B cell (primary cell): ENCODE results near the gene MT1A. TPM values are rescaled to one million over a fixed set of nuclear protein-coding genes. Genes with fewer than 3 reads are reported as not detected.

Source experiments
- ATAC-seq: fragments of 200-7000 bp; cut with Tn5 transposase; one replicate; pipeline ENCODE4 v1.10.0; 2021; ENCODE audit warnings: low read depth, mild to moderate bottlenecking, moderate number of reproducible peaks, moderate library complexity
- CTCF ChIA-PET: fragments of 350-600 bp; sonication (Branson Sonifier 250); formaldehyde crosslinking; loops from one replicate; lab custom pipeline; 2021; ENCODE audit warnings: antibody characterized with exemption, inconsistent platforms; lab: Charles Lee
- POLR2A ChIA-PET: fragments of 350-600 bp; sonication (Branson Sonifier 250); formaldehyde crosslinking; loops from one replicate; lab custom pipeline; 2021; ENCODE audit warnings: antibody characterized with exemption; lab: Charles Lee
- DNase-seq: peaks from one replicate; pipeline ENCODE4 v3.0.0; 2013
- H2AFZ ChIP-seq: 2 replicates; pipeline ENCODE4 v1.6.1; 2012; ENCODE audit warnings: mild to moderate bottlenecking, low read depth, low read length; ENCODE audit not compliant: insufficient read depth, poor library complexity, severe bottlenecking
- H3K27ac ChIP-seq, 2 donors: 1 replicate in 1 of 2; 2 replicates in 1 of 2; pipeline ENCODE4 v1.5.1; 2012 to 2013; ENCODE audit warnings: low read length in 2 of 2, mild to moderate bottlenecking in 2 of 2, moderate library complexity in 1 of 2
- H3K27me3 ChIP-seq, 4 experiments: fragments of 200-600 bp in 1 of 4; sonication (generic) in 1 of 4; replicated peaks in 1 of 4; 1 replicate in 2 of 4; 2 replicates in 2 of 4; pipeline versions ENCODE4 v1.6.1 to v1.7.0; 2013 to 2016; ENCODE audit warnings: low read length in 3 of 4, mild to moderate bottlenecking in 2 of 4, mixed read lengths in 1 of 4, moderate library complexity in 1 of 4; ENCODE audit not compliant: insufficient read depth in 4 of 4, control insufficient read depth in 3 of 4; ENCODE audit errors: control extremely low read depth in 1 of 4
- H3K36me3 ChIP-seq, 2 experiments: replicated peaks in 1 of 2; 1 replicate in 1 of 2; 2 replicates in 1 of 2; pipeline versions ENCODE4 v1.6.1 to v1.7.1; 2013; ENCODE audit warnings: low read length in 1 of 2; ENCODE audit not compliant: insufficient read depth in 2 of 2, control insufficient read depth in 1 of 2; ENCODE audit errors: control extremely low read depth in 1 of 2, extremely low read depth in 1 of 2
- H3K4me1 ChIP-seq, 2 donors: fragments of 200-600 bp in 1 of 2; sonication (generic) in 1 of 2; 1 replicate in 1 of 2; 2 replicates in 1 of 2; pipeline versions ENCODE4 v1.5.1 to v1.6.1; 2013 to 2017; ENCODE audit warnings: low read length in 2 of 2; ENCODE audit not compliant: control insufficient read depth in 2 of 2, insufficient read depth in 2 of 2
- H3K4me2 ChIP-seq: replicated peaks from 2 replicates; pipeline ENCODE3; 2012; ENCODE audit warnings: mild to moderate bottlenecking, low read depth, low read length; ENCODE audit not compliant: poor library complexity, severe bottlenecking
- H3K4me3 ChIP-seq, 5 experiments: fragments of 200-600 bp in 1 of 5; sonication (generic) in 1 of 5; 1 replicate in 3 of 5; 2 replicates in 2 of 5; pipeline versions ENCODE4 v1.5.1 to v1.7.0; 2011 to 2016; ENCODE audit warnings: low read length in 4 of 5, mild to moderate bottlenecking in 4 of 5, low read depth in 2 of 5, control low read depth in 1 of 5, moderate library complexity in 1 of 5; ENCODE audit not compliant: insufficient read depth in 1 of 5; ENCODE audit errors: control extremely low read depth in 1 of 5, extremely low read depth in 1 of 5
- H3K79me2 ChIP-seq: fragments of 200-600 bp; sonication (generic); one replicate; pipeline ENCODE4 v1.6.0; 2016; ENCODE audit warnings: low read length; ENCODE audit not compliant: control insufficient read depth, insufficient read depth
- H3K9ac ChIP-seq: fragments of 200-600 bp; sonication (generic); 2 replicates; pipeline ENCODE4 v1.6.1; 2017; ENCODE audit warnings: mild to moderate bottlenecking, low read length, moderate library complexity
- H3K9me3 ChIP-seq, 3 donors: one replicate each; pipeline versions ENCODE4 v1.6.1 to v1.7.1; 2013; ENCODE audit warnings: low read length in 2 of 3; ENCODE audit not compliant: control insufficient read depth in 2 of 3, insufficient read depth in 1 of 3; ENCODE audit errors: control extremely low read depth in 1 of 3
- H4K20me1 ChIP-seq: 2 replicates; pipeline ENCODE4 v1.6.0; 2012; ENCODE audit warnings: mild to moderate bottlenecking, low read length; ENCODE audit not compliant: insufficient read depth, control insufficient read depth, poor library complexity, severe bottlenecking
- H3K27ac Mint-ChIP-seq: one replicate; pipeline ENCODE4 v1.8.0; 2021; ENCODE audit warnings: mixed read lengths
- H3K27me3 Mint-ChIP-seq: one replicate; pipeline ENCODE4 v1.8.0; 2021; ENCODE audit warnings: mixed read lengths
- H3K4me1 Mint-ChIP-seq: one replicate; pipeline ENCODE4 v1.8.0; 2021; ENCODE audit warnings: mixed read lengths
- H3K4me3 Mint-ChIP-seq: one replicate; pipeline ENCODE4 v1.8.0; 2021; ENCODE audit warnings: mixed read lengths
- H3K9me3 Mint-ChIP-seq: one replicate; pipeline ENCODE4 v1.8.0; 2022; ENCODE audit warnings: mixed read lengths; ENCODE audit not compliant: insufficient read depth
- EZH2 ChIP-seq: IDR thresholded peaks from 2 replicates; pipeline ENCODE4 v1.6.1; 2012; ENCODE audit warnings: borderline replicate concordance, low read depth, mild to moderate bottlenecking, moderate library complexity, low read length; ENCODE audit not compliant: insufficient read depth, poor library complexity, severe bottlenecking
- WGBS: methylation state at CpG from one replicate; pipeline ENCODE4 v1.1.5; 2013; ENCODE audit warnings: missing lambda C conversion rate; ENCODE audit not compliant: insufficient coverage; 5-methylcytosine and 5-hydroxymethylcytosine counted together
- intact Hi-C: fragments of 100-400 bp; cut with micrococcal nuclease; formaldehyde crosslinking; loops from one replicate; pipeline ENCODE4 v1.10.0; 2022
- polyA plus RNA-seq: library from polyadenylated mRNA; depleted of rRNA; stranded (reverse); fragments of >200 nt; gene quantifications from 2 replicates; pipeline ENCODE4 v1.2.3, GENCODE V29; 2012
- total RNA-seq, 2 donors: library from RNA; stranded (reverse); fragments of 120-200 nt in 1 of 2; gene quantifications; 1 replicate in 1 of 2; 2 replicates in 1 of 2; pipeline versions ENCODE4 v1.2.3 to v1.2.4, GENCODE V29; 2013 to 2022
- TF ChIP-seq, protein P1 (sequence below): fragments of 200-600 bp; IDR thresholded peaks from one replicate; pipeline ENCODE4 v1.8.0; 2022; ENCODE audit warnings: antibody characterized with exemption, mild to moderate bottlenecking

Gene MT1A
- total and polyA plus RNA-seq, 2 donors (not counting 1 experiment from before 2014, with no cell fraction given), result not detected

DNA sequence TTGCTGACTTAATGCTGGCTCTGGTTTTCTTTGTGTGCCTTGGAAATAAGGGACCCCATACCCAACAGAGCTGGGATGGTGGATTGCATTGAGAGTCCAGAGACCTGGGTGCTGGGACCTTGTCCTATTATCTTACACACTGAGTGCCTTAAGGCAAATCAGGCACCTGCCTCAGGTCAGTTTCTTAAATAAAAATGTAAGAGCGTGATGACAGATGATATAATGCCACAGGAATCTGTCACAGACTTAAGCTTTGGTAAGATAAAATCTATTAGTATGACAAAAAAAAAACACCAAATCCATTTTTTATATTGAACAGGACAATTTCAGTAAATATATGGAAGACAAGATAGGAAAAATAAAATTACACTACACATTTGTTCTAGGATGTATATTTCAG, 1.6 kb downstream of the MT1A start:
- intact Hi-C loops, result no loop called here

DNA sequence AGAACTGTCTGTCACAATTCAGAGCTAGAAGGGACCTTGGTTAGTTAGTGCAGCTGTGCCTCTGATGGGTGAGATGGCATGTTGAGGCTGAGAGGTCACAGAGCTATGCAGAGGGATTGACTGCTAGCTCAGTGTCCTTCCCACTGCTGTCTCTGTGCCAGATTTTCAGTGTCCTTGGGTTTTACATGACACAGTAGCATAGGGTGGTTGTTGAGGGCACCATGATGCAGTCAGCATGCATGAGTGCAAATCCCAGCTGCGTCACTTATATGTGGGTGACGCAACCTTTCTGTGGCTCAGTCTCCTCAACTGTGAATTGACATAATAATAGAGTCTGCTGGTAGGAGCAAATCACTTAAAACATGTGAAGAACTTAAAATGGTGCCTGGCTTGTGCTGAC, 2.7 kb downstream of the MT1A start:
- Histone ChIP-seq H3K4me2 (no peak overlapping the region), H3K27ac (no peak overlapping the region), H3K4me1 (peaks cover 18 to 27% of the 10 kb centered on the region in 2 donors), H4K20me1 (no peaks in the 10 kb centered on the region), H3K9ac (no peak overlapping the region), H3K4me3 (no peak overlapping the region), H3K27me3 (peaks cover 0 to 70% (median 25%) of the 10 kb centered on the region in 4 experiments), H3K9me3 (peaks cover 0 to 4% (median 0%) of the 10 kb centered on the region in 3 donors), H2AFZ (no peak overlapping the region), H3K79me2 (no peaks in the 10 kb centered on the region), H3K36me3 (no peaks in the 10 kb centered on the region)
- CTCF ChIA-PET, result no interaction called here
- no CpG with 5 or more reads among the region's 2 CpGs for WGBS
- ATAC-seq (no peak), DNase-seq (no peak)
- intact Hi-C loops, result no loop called here
- H3K27ac Mint-ChIP-seq, result no peak overlapping the region
- no peaks in the 10 kb centered on the region for H3K9me3 Mint-ChIP-seq
- TF ChIP-seq, protein P1, sequence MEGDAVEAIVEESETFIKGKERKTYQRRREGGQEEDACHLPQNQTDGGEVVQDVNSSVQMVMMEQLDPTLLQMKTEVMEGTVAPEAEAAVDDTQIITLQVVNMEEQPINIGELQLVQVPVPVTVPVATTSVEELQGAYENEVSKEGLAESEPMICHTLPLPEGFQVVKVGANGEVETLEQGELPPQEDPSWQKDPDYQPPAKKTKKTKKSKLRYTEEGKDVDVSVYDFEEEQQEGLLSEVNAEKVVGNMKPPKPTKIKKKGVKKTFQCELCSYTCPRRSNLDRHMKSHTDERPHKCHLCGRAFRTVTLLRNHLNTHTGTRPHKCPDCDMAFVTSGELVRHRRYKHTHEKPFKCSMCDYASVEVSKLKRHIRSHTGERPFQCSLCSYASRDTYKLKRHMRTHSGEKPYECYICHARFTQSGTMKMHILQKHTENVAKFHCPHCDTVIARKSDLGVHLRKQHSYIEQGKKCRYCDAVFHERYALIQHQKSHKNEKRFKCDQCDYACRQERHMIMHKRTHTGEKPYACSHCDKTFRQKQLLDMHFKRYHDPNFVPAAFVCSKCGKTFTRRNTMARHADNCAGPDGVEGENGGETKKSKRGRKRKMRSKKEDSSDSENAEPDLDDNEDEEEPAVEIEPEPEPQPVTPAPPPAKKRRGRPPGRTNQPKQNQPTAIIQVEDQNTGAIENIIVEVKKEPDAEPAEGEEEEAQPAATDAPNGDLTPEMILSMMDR, result no peak
- TF ChIP-seq EZH2, result no peak
- no peak overlapping the region for H3K4me3 Mint-ChIP-seq
- H3K27me3 Mint-ChIP-seq, result peaks cover 78% of the 10 kb centered on the region
- POLR2A ChIA-PET, result interaction anchor here (0.5 kb wide), 1 partner anchor 14 kb away, joined by 3 read pairs; no protein-coding TSS in a partner anchor
- peaks cover 24% of the 10 kb centered on the region for H3K4me1 Mint-ChIP-seq

More for the DNA sequence above, 1.6 kb downstream of the MT1A start:
- POLR2A ChIA-PET, result no interaction called here
- Histone ChIP-seq H3K27me3 (peaks cover 0 to 71% (median 24%) of the 10 kb centered on the region in 4 experiments), H3K9me3 (peaks cover 0 to 4% (median 0%) of the 10 kb centered on the region in 3 donors), H4K20me1 (no peaks in the 10 kb centered on the region), H3K4me2 (no peak overlapping the region), H3K4me1 (peaks cover 21 to 37% of the 10 kb centered on the region in 2 donors), H3K27ac (no peak overlapping the region), H3K4me3 (no peak overlapping the region), H3K9ac (no peak overlapping the region), H2AFZ (no peak overlapping the region), H3K36me3 (no peaks in the 10 kb centered on the region), H3K79me2 (no peaks in the 10 kb centered on the region)
- DNase-seq, result no peak
- Mint-ChIP-seq H3K27ac (no peak overlapping the region), H3K27me3 (peaks cover 74% of the 10 kb centered on the region), H3K4me3 (no peak overlapping the region), H3K4me1 (peaks cover 29% of the 10 kb centered on the region), H3K9me3 (no peaks in the 10 kb centered on the region)
- CTCF ChIA-PET, result no interaction called here
- WGBS, result no CpG with 5 or more reads among the region's 1 CpG
- ATAC-seq, result no peak
- no peak for TF ChIP-seq EZH2
- TF ChIP-seq, protein P1, result no peak
